Muscle layer of duodenum (tissue), 2 donors: ENCODE data around the gene TPD52L2.
"Not testable (repeated sequence)": the region's sequence is repeated elsewhere in the genome, so short reads cannot be mapped to it uniquely, and the experiment has no call there.

Source experiments
- H3K27ac ChIP-seq: one replicate; pipeline ENCODE4 v1.7.0; 2013; ENCODE audit warnings: mild to moderate bottlenecking, low read length
- H3K27me3 ChIP-seq: one replicate; pipeline ENCODE4 v1.7.0; 2013; ENCODE audit warnings: low read depth, mild to moderate bottlenecking, control low read depth, low read length
- H3K36me3 ChIP-seq, 2 donors: one replicate each; pipeline ENCODE4 v1.7.0; 2013; ENCODE audit warnings: low read length in 2 of 2, control low read depth in 1 of 2, mild to moderate bottlenecking in 1 of 2; ENCODE audit not compliant: insufficient read depth in 2 of 2, control insufficient read depth in 1 of 2
- H3K4me1 ChIP-seq, 2 donors: one replicate each; pipeline ENCODE4 v1.7.0; 2013; ENCODE audit warnings: low read length in 2 of 2, mild to moderate bottlenecking in 2 of 2, control low read depth in 1 of 2, moderate library complexity in 1 of 2; ENCODE audit not compliant: insufficient read depth in 2 of 2, control insufficient read depth in 1 of 2
- H3K4me3 ChIP-seq, 2 donors: one replicate each; pipeline ENCODE4 v1.7.0; 2013; ENCODE audit warnings: low read length in 2 of 2, low read depth in 1 of 2, mild to moderate bottlenecking in 1 of 2
- H3K9me3 ChIP-seq, 2 donors: one replicate each; pipeline ENCODE4 v1.7.0; 2013; ENCODE audit warnings: low read length in 2 of 2, control low read depth in 1 of 2, mild to moderate bottlenecking in 1 of 2; ENCODE audit not compliant: control insufficient read depth in 1 of 2
- donor health status: healthy.

The TPD52L2 gene

GRCh38 chr20:63848003-63848911, 16.8 kb upstream of the TPD52L2 start:
- no peaks in the 10 kb centered on the region for H3K9me3 ChIP-seq
- H3K36me3 ChIP-seq, result no peaks in the 10 kb centered on the region
- H3K27ac ChIP-seq, result no peak overlapping the region
- no peak overlapping the region for H3K4me3 ChIP-seq
- H3K27me3 ChIP-seq, result peaks cover 12% of the 10 kb centered on the region
- peaks cover 0 to 16% of the 10 kb centered on the region in 2 donors for H3K4me1 ChIP-seq

GRCh38 chr20:63850689-63851547, 14.2 kb upstream of the TPD52L2 start:
- no peaks in the 10 kb centered on the region for H3K36me3 ChIP-seq
- no peak overlapping the region for H3K4me3 ChIP-seq
- peaks cover 8% of the 10 kb centered on the region for H3K27me3 ChIP-seq
- peaks cover 0 to 32% of the 10 kb centered on the region in 2 donors for H3K4me1 ChIP-seq
- H3K27ac ChIP-seq, result no peak overlapping the region
- H3K9me3 ChIP-seq, result no peaks in the 10 kb centered on the region

GRCh38 chr20:63851548-63851943, 13.5 kb upstream of the TPD52L2 start:
- H3K9me3 ChIP-seq, result not testable (repeated sequence)

GRCh38 chr20:63853733-63854068, 11.4 kb upstream of the TPD52L2 start:
- not testable (repeated sequence) for H3K36me3 ChIP-seq, H3K4me3 ChIP-seq, H3K27ac ChIP-seq, H3K9me3 ChIP-seq, H3K27me3 ChIP-seq
- peaks cover 4 to 36% of the 10 kb centered on the region in 2 donors for H3K4me1 ChIP-seq

More at GRCh38 chr20:63851548-63851943, 13.5 kb upstream of the TPD52L2 start:
- H3K27me3 ChIP-seq, H3K4me3 ChIP-seq, H3K36me3 ChIP-seq, H3K27ac ChIP-seq: not testable (repeated sequence)
- peaks cover 0 to 28% of the 10 kb centered on the region in 2 donors for H3K4me1 ChIP-seq

GRCh38 chr20:63854069-63854765, 10.9 kb upstream of the TPD52L2 start:
- H3K9me3 ChIP-seq, result no peaks in the 10 kb centered on the region
- peaks cover 5 to 41% of the 10 kb centered on the region in 2 donors for H3K4me1 ChIP-seq
- H3K36me3 ChIP-seq, result no peaks in the 10 kb centered on the region
- H3K27ac ChIP-seq, result no peak overlapping the region
- H3K27me3 ChIP-seq, result no peaks in the 10 kb centered on the region
- H3K4me3 ChIP-seq, result peak overlapping the region in 1 of 2 donors; percentile 24

GRCh38 chr20:63854766-63855362, 10.2 kb upstream of the TPD52L2 start:
- H3K27ac ChIP-seq, result no peak overlapping the region
- H3K9me3 ChIP-seq, result no peaks in the 10 kb centered on the region
- no peaks in the 10 kb centered on the region for H3K27me3 ChIP-seq
- peaks cover 7 to 44% of the 10 kb centered on the region in 2 donors for H3K4me1 ChIP-seq
- peak overlapping the region in 1 of 2 donors; percentile 24 for H3K4me3 ChIP-seq
- H3K36me3 ChIP-seq, result no peaks in the 10 kb centered on the region

GRCh38 chr20:63855363-63856097, 9.5 kb upstream of the TPD52L2 start:
- H3K36me3 ChIP-seq, result no peaks in the 10 kb centered on the region
- no peaks in the 10 kb centered on the region for H3K27me3 ChIP-seq
- H3K9me3 ChIP-seq, result no peaks in the 10 kb centered on the region
- H3K4me1 ChIP-seq, result peaks cover 7 to 44% of the 10 kb centered on the region in 2 donors
- H3K4me3 ChIP-seq, result peak overlapping the region in 1 of 2 donors; percentile 7
- H3K27ac ChIP-seq, result no peak overlapping the region

GRCh38 chr20:63856098-63856511, 9.0 kb upstream of the TPD52L2 start:
- no peaks in the 10 kb centered on the region for H3K9me3 ChIP-seq
- no peak overlapping the region for H3K4me3 ChIP-seq
- peaks cover 0 to under 1% of the 10 kb centered on the region in 2 donors for H3K36me3 ChIP-seq
- H3K27ac ChIP-seq, result no peak overlapping the region
- peaks cover 7 to 44% of the 10 kb centered on the region in 2 donors for H3K4me1 ChIP-seq
- no peaks in the 10 kb centered on the region for H3K27me3 ChIP-seq

GRCh38 chr20:63857764-63858392, 7.2 kb upstream of the TPD52L2 start:
- no peak overlapping the region for H3K27ac ChIP-seq
- peaks cover 7 to 44% of the 10 kb centered on the region in 2 donors for H3K4me1 ChIP-seq
- no peaks in the 10 kb centered on the region for H3K9me3 ChIP-seq

More at GRCh38 chr20:63857764-63858392, 7.2 kb upstream of the TPD52L2 start:
- H3K27me3 ChIP-seq, result no peaks in the 10 kb centered on the region
- H3K4me3 ChIP-seq, result no peak overlapping the region
- H3K36me3 ChIP-seq, result peaks cover 0 to 15% of the 10 kb centered on the region in 2 donors
